Neuronal stem cell (in vitro differentiated cells): ENCODE measurements around the gene DIP2C.

ENCODE experiments used
- DNase-seq: peaks from one replicate; pipeline ENCODE4 v3.0.0-alpha.2; 2013; ENCODE audit warnings: low spot score
- H2AFZ ChIP-seq: one replicate; pipeline ENCODE4 v1.6.1; 2013; ENCODE audit warnings: mild to moderate bottlenecking, low read length, inconsistent platforms
- H2AK5ac ChIP-seq: 2 replicates; pipeline ENCODE4 v1.6.1; 2013; ENCODE audit warnings: low read depth, mild to moderate bottlenecking, inconsistent platforms, low read length, moderate library complexity, mixed read lengths
- H2BK120ac ChIP-seq: 2 replicates; pipeline ENCODE4 v1.6.1; 2013; ENCODE audit warnings: low read depth, mild to moderate bottlenecking, inconsistent platforms, low read length, moderate library complexity, mixed read lengths
- H2BK12ac ChIP-seq: one replicate; pipeline ENCODE4 v1.6.1; 2013; ENCODE audit warnings: low read length, inconsistent platforms
- H2BK15ac ChIP-seq: 2 replicates; pipeline ENCODE4 v1.6.1; 2013; ENCODE audit warnings: mild to moderate bottlenecking, low read length, inconsistent platforms, mixed read lengths
- H2BK5ac ChIP-seq: one replicate; pipeline ENCODE4 v1.6.1; 2013; ENCODE audit warnings: inconsistent platforms, mild to moderate bottlenecking, low read length, moderate library complexity
- H3K14ac ChIP-seq: one replicate; pipeline ENCODE4 v1.6.1; 2013; ENCODE audit warnings: low read length, inconsistent platforms
- H3K18ac ChIP-seq: 2 replicates; pipeline ENCODE4 v1.6.1; 2013; ENCODE audit warnings: low read length, inconsistent platforms
- H3K23ac ChIP-seq: 2 replicates; pipeline ENCODE4 v1.6.1; 2013; ENCODE audit warnings: low read depth, mild to moderate bottlenecking, mixed read lengths, low read length, inconsistent platforms; ENCODE audit not compliant: poor library complexity
- H3K27ac ChIP-seq: replicated peaks from 3 replicates; pipeline ENCODE4 v1.5.1; 2013; ENCODE audit warnings: low read length, inconsistent platforms
- H3K27me3 ChIP-seq, 3 experiments: 2 replicates each; pipeline ENCODE4 v1.6.1; 2013; ENCODE audit warnings: low read length in 3 of 3, mild to moderate bottlenecking in 2 of 3, inconsistent platforms in 1 of 3, low read depth in 1 of 3, mixed read lengths in 1 of 3, moderate library complexity in 1 of 3; ENCODE audit not compliant: control insufficient read depth in 3 of 3, insufficient read depth in 3 of 3
- H3K36me3 ChIP-seq, 2 donors: replicated peaks in 1 of 2; 2 replicates each; pipeline ENCODE4 v1.6.1; 2013; ENCODE audit warnings: low read length in 2 of 2; ENCODE audit not compliant: control insufficient read depth in 2 of 2, insufficient read depth in 2 of 2
- H3K4ac ChIP-seq: 2 replicates; pipeline ENCODE4 v1.6.1; 2013; ENCODE audit warnings: inconsistent platforms, mild to moderate bottlenecking, low read length, moderate library complexity
- H3K4me1 ChIP-seq, 2 donors: 1 replicate in 1 of 2; 2 replicates in 1 of 2; pipeline ENCODE4 v1.6.1; 2013; ENCODE audit warnings: low read length in 2 of 2, low read depth in 1 of 2; ENCODE audit not compliant: control insufficient read depth in 2 of 2, insufficient read depth in 1 of 2
- H3K4me2 ChIP-seq: one replicate; pipeline ENCODE4 v1.6.1; 2013; ENCODE audit warnings: mild to moderate bottlenecking, low read length, inconsistent platforms; ENCODE audit not compliant: insufficient read depth, poor library complexity, severe bottlenecking
- H3K4me3 ChIP-seq, 2 donors: 2 replicates each; pipeline ENCODE4 v1.5.1; 2013; ENCODE audit warnings: low read length in 2 of 2, mild to moderate bottlenecking in 2 of 2, inconsistent platforms in 1 of 2, moderate library complexity in 1 of 2
- H3K79me1 ChIP-seq: one replicate; pipeline ENCODE4 v1.6.1; 2013; ENCODE audit warnings: low read depth, mild to moderate bottlenecking, inconsistent platforms, low read length, moderate library complexity
- H3K9ac ChIP-seq: one replicate; pipeline ENCODE4 v1.6.1; 2013; ENCODE audit warnings: mild to moderate bottlenecking, low read depth, low read length, inconsistent platforms; ENCODE audit not compliant: poor library complexity
- H3K9me3 ChIP-seq, 2 donors: replicated peaks in 1 of 2; 2 replicates each; pipeline versions ENCODE3 to v1.6.1; 2013; ENCODE audit warnings: low read length in 2 of 2, mild to moderate bottlenecking in 2 of 2, inconsistent platforms in 1 of 2, low read depth in 1 of 2, mixed read lengths in 1 of 2, moderate library complexity in 1 of 2; ENCODE audit not compliant: control insufficient read depth in 2 of 2, insufficient read depth in 1 of 2
- H4K8ac ChIP-seq: one replicate; pipeline ENCODE4 v1.6.1; 2013; ENCODE audit warnings: low read depth, mild to moderate bottlenecking, inconsistent platforms, low read length, moderate library complexity
- H4K91ac ChIP-seq: one replicate; pipeline ENCODE4 v1.6.1; 2013; ENCODE audit warnings: low read length, low read depth, mild to moderate bottlenecking, inconsistent platforms; ENCODE audit not compliant: poor library complexity
- WGBS, 2 donors: extraction: QIAGEN DNeasy Blood & Tissue Kit; methylation state at CpG; one replicate each; pipeline ENCODE4 v1.1.7; 2013; ENCODE audit warnings: missing lambda C conversion rate in 2 of 2, mixed read lengths in 1 of 2; ENCODE audit not compliant: insufficient read length in 2 of 2, insufficient replicate concordance in 1 of 2; ENCODE audit errors: extremely low coverage in 2 of 2; 5-methylcytosine and 5-hydroxymethylcytosine counted together

DIP2C gene

DNA sequence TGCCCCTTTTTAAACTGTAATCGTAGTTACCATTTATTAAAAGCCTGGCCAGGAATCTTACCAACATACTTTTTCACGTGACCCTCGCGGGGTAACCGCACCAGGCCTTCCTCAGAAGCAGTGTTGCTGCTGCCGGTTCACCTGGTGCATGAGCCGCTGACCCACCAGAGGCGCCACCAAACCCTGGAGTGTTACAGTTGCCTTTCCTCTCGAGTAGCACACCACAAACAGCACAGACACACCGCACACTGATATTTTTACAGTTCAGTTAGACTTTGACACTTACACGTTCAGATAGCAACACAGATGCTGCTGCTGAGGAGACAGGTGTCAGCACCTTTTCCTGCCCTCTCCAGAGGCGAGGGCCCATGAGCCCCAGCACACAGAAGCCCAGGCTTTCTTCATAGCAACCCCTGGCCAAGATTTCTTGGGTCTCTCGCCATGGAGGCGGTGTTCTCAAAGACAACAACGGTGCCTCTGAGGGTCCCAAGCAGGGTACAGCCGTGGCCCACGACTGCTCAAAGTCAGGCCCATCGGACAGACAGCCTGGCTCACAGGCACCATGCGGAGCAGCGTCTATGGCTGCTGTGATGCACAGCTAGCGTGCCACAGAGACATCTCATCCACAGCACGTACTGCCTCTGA is 123.1 kb downstream of the DIP2C start:
- no CpG with 5 or more reads among the region's 22 CpGs for WGBS, 2 donors
- H3K4ac ChIP-seq, result no peak overlapping the region
- no peaks in the 10 kb centered on the region for H3K27me3 ChIP-seq
- no peak overlapping the region for H3K4me2 ChIP-seq
- H3K9me3 ChIP-seq, result peaks cover 10 to 31% of the 10 kb centered on the region in 2 donors
- no peak overlapping the region for H2AK5ac ChIP-seq
- no peaks in the 10 kb centered on the region for H3K36me3 ChIP-seq
- H2BK15ac ChIP-seq, result no peak overlapping the region
- no peak overlapping the region for H3K23ac ChIP-seq
- peak overlapping the region in 1 of 2 donors; percentile 47 for H3K4me3 ChIP-seq
- no peak for DNase-seq
- no peak overlapping the region for H3K9ac ChIP-seq
- H3K79me1 ChIP-seq, result peaks cover 17% of the 10 kb centered on the region
- H4K8ac ChIP-seq, result no peak overlapping the region
- no peak overlapping the region for H2BK120ac ChIP-seq
- H2AFZ ChIP-seq, result no peak overlapping the region
- no peak overlapping the region for H4K91ac ChIP-seq
- no peak overlapping the region for H3K18ac ChIP-seq
- no peak overlapping the region for H3K14ac ChIP-seq
- H2BK12ac ChIP-seq, result no peak overlapping the region
- H3K4me1 ChIP-seq, result peaks cover 0 to 5% of the 10 kb centered on the region in 2 donors
- no peak overlapping the region for H2BK5ac ChIP-seq
- H3K27ac ChIP-seq, result no peak overlapping the region

DNA sequence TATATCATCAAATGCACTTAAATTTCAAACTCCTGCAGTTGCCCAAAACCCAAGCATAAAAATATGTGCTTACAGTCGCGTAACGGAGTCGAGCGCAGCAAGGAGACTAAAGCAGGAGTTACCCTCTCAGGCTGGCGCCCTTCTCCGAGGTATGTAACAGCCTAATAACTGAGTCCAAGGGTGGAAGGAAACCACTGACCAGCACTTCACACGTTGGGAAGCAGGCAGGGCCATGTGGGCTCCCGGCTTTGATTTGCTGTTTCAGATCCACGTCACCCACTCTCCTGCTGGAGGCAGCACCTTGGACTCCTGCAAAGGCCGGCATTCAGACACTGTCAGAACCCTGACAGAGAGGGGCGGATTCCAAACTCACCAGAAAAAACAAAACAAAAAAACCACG is 123.8 kb downstream of the DIP2C start:
- no peak overlapping the region for H4K8ac ChIP-seq
- no peaks in the 10 kb centered on the region for H3K27me3 ChIP-seq
- H3K14ac ChIP-seq, result no peak overlapping the region
- no peak overlapping the region for H4K91ac ChIP-seq
- WGBS, 2 donors, result no CpG with 5 or more reads among the region's 13 CpGs
- H3K4me1 ChIP-seq, result peaks cover 0 to 5% of the 10 kb centered on the region in 2 donors
- H3K36me3 ChIP-seq, result no peaks in the 10 kb centered on the region
- no peak overlapping the region for H3K18ac ChIP-seq
- H3K9ac ChIP-seq, result no peak overlapping the region
- H2AFZ ChIP-seq, result no peak overlapping the region
- H3K4me3 ChIP-seq, result peak overlapping the region in 1 of 2 donors; percentile 21
- H3K23ac ChIP-seq, result no peak overlapping the region
- H3K27ac ChIP-seq, result no peak overlapping the region
- H3K4ac ChIP-seq, result no peak overlapping the region
- H2BK5ac ChIP-seq, result no peak overlapping the region
- H2BK15ac ChIP-seq, result no peak overlapping the region
- peaks cover 17% of the 10 kb centered on the region for H3K79me1 ChIP-seq
- H2AK5ac ChIP-seq, result no peak overlapping the region
- no peak overlapping the region for H2BK120ac ChIP-seq
- H3K9me3 ChIP-seq, result peaks cover 10 to 31% of the 10 kb centered on the region in 2 donors
- H2BK12ac ChIP-seq, result no peak overlapping the region
- H3K4me2 ChIP-seq, result no peak overlapping the region
- no peak for DNase-seq

DNA sequence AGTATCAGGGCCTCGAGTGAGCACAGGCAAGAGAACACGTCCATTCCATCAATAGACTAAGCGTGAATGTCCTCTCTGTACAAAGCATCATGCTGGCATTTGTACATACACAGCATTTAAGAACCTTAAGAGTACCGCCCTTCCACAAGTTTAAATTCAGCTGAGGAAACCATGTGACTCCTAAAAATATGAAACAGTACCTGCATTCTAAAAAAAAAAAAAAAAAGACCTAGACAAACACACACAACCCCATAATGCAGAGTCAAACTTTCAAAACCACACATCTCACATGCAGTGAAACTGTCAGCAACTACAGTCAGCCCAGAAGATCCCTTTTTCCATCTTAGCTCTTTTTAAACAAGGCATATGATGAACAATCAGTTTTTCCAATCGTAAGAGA is 124.3 kb downstream of the DIP2C start:
- Histone ChIP-seq H2BK15ac (no peak overlapping the region), H3K27ac (no peak overlapping the region), H2BK12ac (no peak overlapping the region), H3K18ac (no peak overlapping the region), H3K79me1 (peaks cover 17% of the 10 kb centered on the region), H3K36me3 (no peaks in the 10 kb centered on the region), H4K8ac (no peak overlapping the region), H2BK5ac (no peak overlapping the region), H3K4me2 (no peak overlapping the region), H3K9me3 (peaks cover 10 to 28% of the 10 kb centered on the region in 2 donors), H3K9ac (no peak overlapping the region), H4K91ac (no peak overlapping the region), H3K4me3 (no peak overlapping the region), H3K4me1 (peaks cover 2 to 5% of the 10 kb centered on the region in 2 donors), H3K23ac (no peak overlapping the region), H2AFZ (no peak overlapping the region), H2AK5ac (no peak overlapping the region), H3K14ac (no peak overlapping the region), H3K27me3 (no peaks in the 10 kb centered on the region), H2BK120ac (no peak overlapping the region), H3K4ac (no peak overlapping the region)
- no peak for DNase-seq
- no CpG with 5 or more reads among the region's 5 CpGs for WGBS, 2 donors

DNA sequence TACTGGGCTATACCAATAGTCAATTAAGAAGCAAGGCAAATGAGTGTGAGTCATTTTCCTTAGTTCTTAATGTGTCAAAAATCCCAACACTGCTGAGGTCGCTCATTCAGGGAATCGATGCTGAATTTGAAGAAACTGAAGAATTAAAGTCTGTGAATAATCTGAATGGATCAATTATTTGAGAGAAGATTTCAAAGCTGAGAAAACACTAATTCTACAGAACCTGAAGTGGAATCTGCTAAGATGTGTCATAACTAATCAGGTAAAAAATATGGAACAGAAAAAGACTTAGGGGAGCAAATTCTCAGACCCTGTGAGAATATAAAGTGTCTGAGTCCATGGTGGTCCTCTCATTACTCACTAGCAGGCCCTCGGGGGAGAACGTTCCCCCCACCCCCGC is 125.6 kb downstream of the DIP2C start:
- H2BK5ac ChIP-seq, result no peak overlapping the region
- WGBS, 2 donors, result no CpG with 5 or more reads among the region's 5 CpGs
- no peak overlapping the region for H2BK15ac ChIP-seq
- H3K4ac ChIP-seq, result no peak overlapping the region
- no peak overlapping the region for H3K4me3 ChIP-seq
- no peak overlapping the region for H3K27ac ChIP-seq
- no peak overlapping the region for H3K9ac ChIP-seq
- H3K36me3 ChIP-seq, result no peaks in the 10 kb centered on the region
- H2BK120ac ChIP-seq, result no peak overlapping the region
- H4K8ac ChIP-seq, result no peak overlapping the region
- no peak overlapping the region for H2AFZ ChIP-seq
- no peak overlapping the region for H3K18ac ChIP-seq
- no peak overlapping the region for H3K14ac ChIP-seq
- peaks cover 5 to 19% of the 10 kb centered on the region in 2 donors for H3K9me3 ChIP-seq
- no peak overlapping the region for H2AK5ac ChIP-seq
- no peak overlapping the region for H2BK12ac ChIP-seq
- no peak overlapping the region for H3K23ac ChIP-seq
- H4K91ac ChIP-seq, result no peak overlapping the region
- peaks cover 2 to 12% of the 10 kb centered on the region in 2 donors for H3K4me1 ChIP-seq
- no peaks in the 10 kb centered on the region for H3K27me3 ChIP-seq
- DNase-seq, result no peak
- H3K4me2 ChIP-seq, result no peak overlapping the region
- peaks cover 17% of the 10 kb centered on the region for H3K79me1 ChIP-seq
